ENCODE measurements around the gene TRAF4. TPM values are rescaled to one million over a fixed set of nuclear protein-coding genes. Genes with fewer than 3 reads are reported as not detected.

Gene TRAF4
- total and polyA plus RNA-seq, 4 donors: 35.7 to 92.4 (median 54.1) TPM

DNA sequence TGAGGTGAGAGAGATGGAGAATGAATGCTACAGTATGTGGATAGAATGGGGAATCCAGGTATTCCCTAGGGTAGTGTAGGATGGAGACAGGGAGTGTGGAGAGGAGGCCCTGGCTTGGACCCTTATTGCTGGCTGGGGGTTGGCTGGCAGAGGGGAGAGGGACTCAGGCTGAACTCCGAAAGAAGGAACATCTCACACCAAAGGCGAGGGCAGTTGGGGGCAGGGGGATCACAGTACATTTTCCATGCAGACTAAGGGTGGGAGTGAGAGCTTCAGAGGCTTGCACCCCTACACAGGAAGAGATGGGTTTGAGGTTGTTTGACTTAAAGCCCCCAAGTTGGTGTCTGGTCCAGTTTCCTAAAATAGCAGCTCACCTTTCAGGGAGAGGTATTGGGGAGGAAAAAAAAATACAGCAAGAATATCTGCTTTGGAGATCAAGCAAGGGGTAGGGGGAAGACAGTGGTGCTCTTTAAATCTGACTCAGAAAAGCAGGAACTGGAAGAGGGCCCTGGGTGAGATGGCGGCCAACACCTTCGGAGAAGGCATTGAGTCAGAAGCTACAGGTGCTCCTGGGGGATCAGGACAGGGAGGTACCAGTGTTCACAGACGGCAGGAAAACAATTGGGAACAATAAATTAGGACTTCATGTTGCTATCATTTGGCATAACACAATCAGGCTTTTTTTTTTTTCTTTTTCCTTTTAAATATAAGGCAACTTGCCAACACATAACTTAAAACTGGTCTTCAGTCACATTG lies 12.4 kb downstream of the TRAF4 start:
- Histone ChIP-seq H3K9ac (ENCODE audit: insufficient read depth in 1 of 2, low read length in 2 of 2) (no peak overlapping the region), H3K4me3 (no peak overlapping the region), H3K36me3 (ENCODE audit: control insufficient read depth in 4 of 4, insufficient read depth in 4 of 4, low read length in 4 of 4) (peaks cover 0 to 20% (median 12%) of the 10 kb centered on the region in 4 donors), H3K27me3 (ENCODE audit: control insufficient read depth in 3 of 3, insufficient read depth in 3 of 3, low read length in 2 of 3) (no peaks in the 10 kb centered on the region), H3K27ac (ENCODE audit: low read depth in 1 of 2, low read length in 1 of 2) (no peak overlapping the region), H3K4me1 (ENCODE audit: control insufficient read depth in 5 of 5, insufficient read depth in 5 of 5, low read length in 5 of 5) (peaks cover 0 to 11% (median 4%) of the 10 kb centered on the region in 5 donors), H3K9me3 (ENCODE audit: control insufficient read depth in 4 of 4, insufficient read depth in 3 of 4, low read length in 3 of 4) (no peaks in the 10 kb centered on the region)
- ATAC-seq (ENCODE audit: insufficient read depth, low FRiP score) (no peak), DNase-seq (peak in 1 of 3 donors; percentile 22)
- WGBS, 2 donors: 78 to 80% methylated on average over 5 of the region's 5 CpGs
- TF ChIP-seq CTCF (IDR thresholded peaks at IDR 0.05; ENCODE audit: control extremely low read depth, extremely low read depth): no peak

- Histone ChIP-seq H3K9ac (ENCODE audit: insufficient read depth in 1 of 2, low read length in 2 of 2) (no peak overlapping the region), H3K27me3 (ENCODE audit: control insufficient read depth in 3 of 3, insufficient read depth in 3 of 3, low read length in 2 of 3) (no peaks in the 10 kb centered on the region), H3K4me1 (ENCODE audit: control insufficient read depth in 5 of 5, insufficient read depth in 5 of 5, low read length in 5 of 5) (peaks cover 0 to 15% (median 4%) of the 10 kb centered on the region in 5 donors), H3K4me3 (no peak overlapping the region), H3K36me3 (ENCODE audit: control insufficient read depth in 4 of 4, insufficient read depth in 4 of 4, low read length in 4 of 4) (peaks cover 0 to 17% (median 14%) of the 10 kb centered on the region in 4 donors), H3K9me3 (ENCODE audit: control insufficient read depth in 4 of 4, insufficient read depth in 3 of 4, low read length in 3 of 4) (no peaks in the 10 kb centered on the region), H3K27ac (ENCODE audit: low read depth in 1 of 2, low read length in 1 of 2) (no peak overlapping the region)
- DNase-seq (no peak), ATAC-seq (ENCODE audit: insufficient read depth, low FRiP score) (no peak)
- no peak for TF ChIP-seq CTCF (IDR thresholded peaks at IDR 0.05; ENCODE audit: control extremely low read depth, extremely low read depth)
- 97 to 98% methylated on average over 32 of the region's 32 CpGs for WGBS, 2 donors
Measured at GRCh38 chr17:28758411-28759121, 14.8 kb downstream of the TRAF4 start.

DNA sequence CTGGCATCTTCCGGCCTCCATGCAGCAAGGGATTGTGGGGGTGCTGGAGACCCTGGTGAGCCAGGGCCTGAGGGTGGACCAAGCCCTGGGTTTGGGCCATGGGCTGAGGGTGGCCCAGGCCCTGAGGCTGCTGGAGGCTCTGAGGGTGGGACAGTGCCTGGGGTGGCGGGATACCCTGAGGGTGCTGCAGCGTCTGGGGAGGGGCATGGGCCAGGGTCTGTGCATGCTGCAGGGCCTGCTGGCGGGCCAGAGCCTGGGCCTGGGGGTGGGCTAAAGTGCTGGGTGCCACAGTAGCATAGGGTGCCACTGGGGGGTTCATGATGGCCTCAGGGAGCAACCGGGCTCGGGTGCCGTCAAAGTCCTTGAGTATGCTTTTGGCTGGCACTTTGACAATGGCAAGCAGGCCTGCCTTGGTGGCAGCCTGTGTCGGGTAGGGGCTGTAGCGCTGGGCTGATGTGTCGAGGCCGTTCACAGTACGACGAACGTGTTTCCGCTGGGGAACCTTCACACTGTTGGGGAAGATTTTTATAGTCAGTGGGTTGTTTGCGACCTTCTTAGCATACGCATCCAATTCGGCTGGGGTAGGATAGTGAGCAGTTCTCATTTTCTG lies 15.6 kb downstream of the TRAF4 start:
- H3K36me3 ChIP-seq (ENCODE audit: control insufficient read depth in 4 of 4, insufficient read depth in 4 of 4, low read length in 4 of 4): peaks cover 0 to 18% (median 14%) of the 10 kb centered on the region in 4 donors

More for the DNA sequence above, 15.6 kb downstream of the TRAF4 start:
- Histone ChIP-seq H3K4me1 (ENCODE audit: control insufficient read depth in 5 of 5, insufficient read depth in 5 of 5, low read length in 5 of 5) (peaks cover 0 to 15% (median 4%) of the 10 kb centered on the region in 5 donors), H3K9ac (ENCODE audit: insufficient read depth in 1 of 2, low read length in 2 of 2) (no peak overlapping the region), H3K9me3 (ENCODE audit: control insufficient read depth in 4 of 4, insufficient read depth in 3 of 4, low read length in 3 of 4) (no peaks in the 10 kb centered on the region), H3K27me3 (ENCODE audit: control insufficient read depth in 3 of 3, insufficient read depth in 3 of 3, low read length in 2 of 3) (no peaks in the 10 kb centered on the region), H3K27ac (ENCODE audit: low read depth in 1 of 2, low read length in 1 of 2) (no peak overlapping the region), H3K4me3 (no peak overlapping the region)
- TF ChIP-seq CTCF (IDR thresholded peaks at IDR 0.05; ENCODE audit: control extremely low read depth, extremely low read depth): no peak
- ATAC-seq (ENCODE audit: insufficient read depth, low FRiP score) (no peak), DNase-seq (no peak)
- 93 to 94% methylated on average over 18 of the region's 18 CpGs for WGBS, 2 donors

Data from lung (tissue), 12 donors.